Measurements from ENCODE around the gene CAMK1D.
"Not testable (repeated sequence)": the region's sequence is repeated elsewhere in the genome, so short reads cannot be mapped to it uniquely, and the experiment has no call there.

The CAMK1D gene

GRCh38 chr10:12492016-12492415, 142.7 kb downstream of the CAMK1D start:
- FAIRE-seq (no peak), DNase-seq (ENCODE audit: insufficient read length, low spot score) (no peak)
- no peak for TF ChIP-seq POLR2A (IDR thresholded peaks at IDR 0.05; ENCODE audit: low read depth, low read length)

DNA sequence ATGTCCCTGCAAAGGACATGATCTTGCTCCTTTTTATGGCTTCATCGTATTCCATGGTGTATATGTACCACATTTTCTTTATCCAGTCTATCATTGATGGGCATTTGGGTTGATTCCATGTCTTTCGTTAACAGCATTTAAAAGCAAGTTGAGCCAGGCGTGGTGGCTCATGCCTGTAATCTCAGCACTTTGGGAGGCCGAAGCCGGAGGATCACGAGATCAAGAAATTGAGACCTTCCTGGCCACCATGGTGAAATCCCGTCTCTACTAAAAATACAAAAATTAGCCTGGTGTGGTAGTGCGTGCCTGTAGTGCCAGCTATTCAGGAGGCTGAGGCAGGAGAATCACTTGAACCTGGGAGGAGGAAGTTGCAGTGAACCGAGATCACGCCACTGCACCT, 147.7 kb downstream of the CAMK1D start:
- DNase-seq (ENCODE audit: insufficient read length, low spot score); FAIRE-seq: not testable (repeated sequence)

DNA sequence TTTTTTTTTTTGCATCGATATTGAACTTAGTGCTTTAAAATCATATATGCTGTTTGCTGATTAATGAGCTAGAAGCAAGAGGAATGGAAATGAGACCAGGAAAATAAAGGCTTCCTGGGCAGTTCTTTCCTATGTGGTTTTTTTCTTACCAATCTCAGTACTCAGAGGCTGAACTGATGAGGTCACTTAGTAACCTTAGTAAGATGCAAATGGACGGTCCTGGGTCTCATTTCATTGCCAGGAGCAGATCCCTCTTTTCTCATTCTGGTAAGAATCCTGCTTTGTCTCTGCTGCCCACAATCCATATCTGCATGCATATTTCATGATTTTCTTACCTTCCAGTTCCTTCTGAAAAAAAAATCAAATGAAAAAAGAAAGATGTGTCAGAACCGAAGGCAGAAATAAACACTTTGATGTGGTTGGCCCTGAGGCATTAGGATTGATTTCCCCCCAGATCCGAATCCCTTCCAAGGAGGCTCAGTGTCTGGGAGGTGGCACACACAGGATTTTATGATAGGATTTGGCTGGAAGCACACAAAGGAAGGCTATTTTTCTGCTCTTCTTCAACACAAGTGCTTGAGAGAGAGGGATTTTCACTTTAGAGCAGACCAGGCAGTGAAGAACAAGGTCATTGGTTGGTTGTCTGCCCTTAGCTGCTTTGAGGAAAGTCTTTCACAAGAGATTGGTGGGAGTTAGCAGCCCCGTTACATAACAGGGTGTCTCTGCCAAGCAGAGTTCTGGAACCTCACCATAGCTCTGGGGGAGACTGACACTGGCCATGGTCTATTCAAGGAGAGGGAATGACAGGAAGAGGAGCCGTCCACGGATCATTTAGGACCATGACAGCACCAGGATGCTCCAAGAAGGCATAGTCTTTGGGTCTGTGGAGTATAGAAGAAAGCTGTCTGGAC, 150.0 kb downstream of the CAMK1D start:
- no peak for DNase-seq (ENCODE audit: insufficient read length, low spot score)
- FAIRE-seq, result no peak
- no peak for TF ChIP-seq POLR2A (IDR thresholded peaks at IDR 0.05; ENCODE audit: low read depth, low read length)

GRCh38 chr10:12500381-12501303, 151.3 kb downstream of the CAMK1D start:
- no peak for TF ChIP-seq POLR2A (IDR thresholded peaks at IDR 0.05; ENCODE audit: low read depth, low read length)
- no peak for DNase-seq (ENCODE audit: insufficient read length, low spot score)
- FAIRE-seq, result no peak

GRCh38 chr10:12501324-12501723, 152.0 kb downstream of the CAMK1D start:
- TF ChIP-seq POLR2A (IDR thresholded peaks at IDR 0.05; ENCODE audit: low read depth, low read length), result no peak
- DNase-seq (ENCODE audit: insufficient read length, low spot score), result no peak
- no peak for FAIRE-seq

DNA sequence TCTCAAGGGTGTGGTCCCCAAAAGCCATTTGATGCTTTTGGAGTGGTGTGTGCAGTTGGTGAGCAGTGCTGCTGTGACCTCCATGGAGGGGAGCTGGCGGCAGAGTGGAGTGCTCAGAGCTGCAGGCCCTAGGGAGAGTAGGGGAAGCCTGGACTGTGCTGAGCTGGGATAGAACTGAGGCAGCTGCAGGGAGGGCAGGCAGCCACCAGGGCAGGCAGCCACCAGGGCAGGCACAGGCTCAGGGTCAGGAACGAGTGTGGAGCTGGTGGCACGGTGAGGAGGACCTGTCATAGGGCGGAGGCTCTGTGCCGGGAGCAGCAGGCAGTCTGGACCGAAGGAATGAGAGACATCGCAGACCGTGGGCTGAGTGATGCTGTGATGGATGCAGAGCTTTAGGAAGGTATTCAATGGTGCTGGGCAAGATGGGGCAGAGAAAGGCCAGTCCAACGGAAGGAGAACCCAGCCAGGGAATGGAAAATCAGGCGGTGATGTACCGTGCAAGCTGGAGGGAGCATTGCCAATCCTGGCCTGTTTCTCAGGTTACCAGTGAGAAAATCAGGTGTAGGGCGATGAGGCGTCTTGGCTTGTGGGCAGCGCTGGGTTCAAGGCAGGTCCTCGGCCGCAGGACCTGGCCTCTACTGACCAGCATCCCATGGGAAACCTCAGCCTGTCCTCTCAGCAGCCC, 152.6 kb downstream of the CAMK1D start:
- TF ChIP-seq POLR2A (IDR thresholded peaks at IDR 0.05; ENCODE audit: low read depth, low read length), result no peak
- no peak for FAIRE-seq
- no peak for DNase-seq (ENCODE audit: insufficient read length, low spot score)

- DNase-seq (ENCODE audit: insufficient read length, low spot score) (no peak), FAIRE-seq (no peak)
- TF ChIP-seq POLR2A (IDR thresholded peaks at IDR 0.05; ENCODE audit: low read depth, low read length), result no peak
Observed at GRCh38 chr10:12502526-12503274, 153.4 kb downstream of the CAMK1D start.

- DNase-seq (ENCODE audit: insufficient read length, low spot score) (no peak), FAIRE-seq (no peak)
- no peak for TF ChIP-seq POLR2A (IDR thresholded peaks at IDR 0.05; ENCODE audit: low read depth, low read length)
Observed at GRCh38 chr10:12503311-12503710, 154.0 kb downstream of the CAMK1D start.

GRCh38 chr10:12504176-12504575, 154.8 kb downstream of the CAMK1D start:
- TF ChIP-seq POLR2A (IDR thresholded peaks at IDR 0.05; ENCODE audit: low read depth, low read length), result no peak
- DNase-seq (ENCODE audit: insufficient read length, low spot score), result no peak
- FAIRE-seq, result no peak

DNA sequence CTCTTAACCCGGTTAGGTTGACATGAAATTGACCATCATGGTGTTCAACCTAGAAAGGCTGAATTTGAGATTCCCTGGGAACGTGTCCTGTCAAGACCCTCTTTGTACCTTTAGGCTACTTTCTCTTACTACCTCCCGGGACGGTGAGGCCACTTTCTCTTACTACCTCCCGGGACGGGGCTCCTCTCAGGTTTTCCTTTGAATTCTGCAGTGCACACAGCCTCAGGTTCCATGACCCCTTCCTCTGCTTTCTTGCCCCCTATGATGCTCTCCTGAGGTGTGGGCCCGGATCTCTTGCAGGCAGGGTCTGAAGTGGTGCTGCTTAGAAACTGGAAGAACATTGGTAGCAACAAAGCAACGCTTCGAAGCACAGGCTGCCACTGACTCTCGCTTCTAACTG, 155.3 kb downstream of the CAMK1D start:
- no peak for TF ChIP-seq POLR2A (IDR thresholded peaks at IDR 0.05; ENCODE audit: low read depth, low read length)
- FAIRE-seq (no peak), DNase-seq (ENCODE audit: insufficient read length, low spot score) (no peak)

GRCh38 chr10:12505683-12506082, 156.3 kb downstream of the CAMK1D start:
- TF ChIP-seq POLR2A (IDR thresholded peaks at IDR 0.05; ENCODE audit: low read depth, low read length), result no peak
- DNase-seq (ENCODE audit: insufficient read length, low spot score), result no peak
- FAIRE-seq, result no peak

GRCh38 chr10:12507165-12507850, 158.0 kb downstream of the CAMK1D start:
- TF ChIP-seq POLR2A (IDR thresholded peaks at IDR 0.05; ENCODE audit: low read depth, low read length), result no peak
- no peak for DNase-seq (ENCODE audit: insufficient read length, low spot score)
- no peak for FAIRE-seq

- FAIRE-seq (no peak), DNase-seq (ENCODE audit: insufficient read length, low spot score) (no peak)
- TF ChIP-seq POLR2A (IDR thresholded peaks at IDR 0.05; ENCODE audit: low read depth, low read length), result no peak
Observed at GRCh38 chr10:12508165-12508564, 158.8 kb downstream of the CAMK1D start.

Data from H54 (cell line).